Transverse colon (tissue), 4 donors: ENCODE data around the gene IFI27.

ENCODE experiments used
- EP300 ChIP-seq: sonication (generic); formaldehyde crosslinking; IDR thresholded peaks from one replicate; pipeline ENCODE4 v1.6.1; 2017; ENCODE audit warnings: antibody characterized with exemption, low read depth
- POLR2AphosphoS5 ChIP-seq, 3 donors: sonication (generic); formaldehyde crosslinking; IDR thresholded peaks; one replicate each; pipeline ENCODE4 v1.6.1; 2016; ENCODE audit warnings: antibody characterized with exemption in 3 of 3
- TF ChIP-seq, protein P1 (sequence below), 5 experiments: fragments of 200-600 bp in 3 of 5; fragments of 450-650 bp in 2 of 5; sonication (generic) in 3 of 5; IDR thresholded peaks; 1 replicate in 2 of 5; 2 replicates in 3 of 5; pipeline ENCODE4 v1.5.1; 2016 to 2017; ENCODE audit warnings: antibody characterized with exemption in 5 of 5, inconsistent platforms in 3 of 5, mild to moderate bottlenecking in 2 of 5, moderate library complexity in 1 of 5

DNA sequence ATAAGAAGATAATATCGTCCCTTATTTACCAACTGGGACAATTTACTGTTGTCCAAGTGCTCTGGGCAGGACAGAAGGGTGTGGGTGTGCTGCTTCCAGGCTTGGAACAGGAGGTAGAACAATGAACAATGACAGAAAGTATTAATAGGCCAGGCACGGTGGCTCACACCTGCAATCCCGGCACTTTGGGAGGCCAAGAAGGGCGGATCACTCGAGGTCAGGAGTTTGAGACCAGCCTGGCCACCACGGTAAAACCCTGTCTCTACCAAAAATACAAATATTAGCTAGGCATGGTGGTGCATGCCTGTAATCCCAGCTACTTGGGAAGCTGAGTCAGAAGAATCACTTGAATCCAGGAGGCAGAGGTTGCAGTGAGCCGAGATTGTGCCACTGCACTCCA, 2.5 kb downstream of the IFI27 start:
- TF ChIP-seq POLR2AphosphoS5 (IDR thresholded peaks at IDR 0.05) = no peak
- no peak for TF ChIP-seq EP300
- TF ChIP-seq, protein P1, sequence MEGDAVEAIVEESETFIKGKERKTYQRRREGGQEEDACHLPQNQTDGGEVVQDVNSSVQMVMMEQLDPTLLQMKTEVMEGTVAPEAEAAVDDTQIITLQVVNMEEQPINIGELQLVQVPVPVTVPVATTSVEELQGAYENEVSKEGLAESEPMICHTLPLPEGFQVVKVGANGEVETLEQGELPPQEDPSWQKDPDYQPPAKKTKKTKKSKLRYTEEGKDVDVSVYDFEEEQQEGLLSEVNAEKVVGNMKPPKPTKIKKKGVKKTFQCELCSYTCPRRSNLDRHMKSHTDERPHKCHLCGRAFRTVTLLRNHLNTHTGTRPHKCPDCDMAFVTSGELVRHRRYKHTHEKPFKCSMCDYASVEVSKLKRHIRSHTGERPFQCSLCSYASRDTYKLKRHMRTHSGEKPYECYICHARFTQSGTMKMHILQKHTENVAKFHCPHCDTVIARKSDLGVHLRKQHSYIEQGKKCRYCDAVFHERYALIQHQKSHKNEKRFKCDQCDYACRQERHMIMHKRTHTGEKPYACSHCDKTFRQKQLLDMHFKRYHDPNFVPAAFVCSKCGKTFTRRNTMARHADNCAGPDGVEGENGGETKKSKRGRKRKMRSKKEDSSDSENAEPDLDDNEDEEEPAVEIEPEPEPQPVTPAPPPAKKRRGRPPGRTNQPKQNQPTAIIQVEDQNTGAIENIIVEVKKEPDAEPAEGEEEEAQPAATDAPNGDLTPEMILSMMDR (IDR thresholded peaks at IDR 0.05) = no peak
